Heart left ventricle (tissue), 16 donors: ENCODE measurements around the gene HSPA9. TPM values are rescaled to one million over a fixed set of nuclear protein-coding genes. Genes with fewer than 3 reads are reported as not detected.

ENCODE experiments used
- ATAC-seq, 4 donors: fragments of 200-7000 bp; cut with Tn5 transposase; one replicate each; pipeline ENCODE4 v1.9.1; 2020 to 2022; ENCODE audit warnings: moderate library complexity in 4 of 4, mild to moderate bottlenecking in 3 of 4, moderate number of reproducible peaks in 1 of 4
- DNase-seq, 5 donors: peaks; one replicate each; pipeline ENCODE4 v3.0.0-alpha.2; 2020
- H3K27ac ChIP-seq, 12 donors: fragments of 200-600 bp; sonication (generic) in 4 of 12; one replicate each; pipeline versions ENCODE4 v1.5.0 to v1.8.0; 2016 to 2022; ENCODE audit warnings: mild to moderate bottlenecking in 2 of 12
- H3K27me3 ChIP-seq, 9 donors: fragments of 200-600 bp; sonication (generic) in 2 of 9; one replicate each; pipeline versions ENCODE4 v1.5.1 to v1.8.0; 2016 to 2022; ENCODE audit warnings: mild to moderate bottlenecking in 3 of 9
- H3K36me3 ChIP-seq, 9 donors: fragments of 200-600 bp; sonication (generic) in 2 of 9; one replicate each; pipeline versions ENCODE4 v1.5.0 to v1.8.0; 2018 to 2022; ENCODE audit warnings: mild to moderate bottlenecking in 2 of 9
- H3K4me1 ChIP-seq, 12 donors: fragments of 200-600 bp; sonication (generic) in 4 of 12; one replicate each; pipeline versions ENCODE4 v1.5.0 to v1.8.0; 2016 to 2022; ENCODE audit warnings: mild to moderate bottlenecking in 3 of 12
- H3K4me3 ChIP-seq, 12 donors: fragments of 200-600 bp; sonication (generic) in 4 of 12; one replicate each; pipeline versions ENCODE4 v1.5.0 to v1.8.0; 2017 to 2022; ENCODE audit warnings: mild to moderate bottlenecking in 9 of 12, moderate library complexity in 4 of 12
- H3K9me3 ChIP-seq, 12 donors: fragments of 200-600 bp; sonication (generic) in 4 of 12; one replicate each; pipeline versions ENCODE4 v1.5.0 to v1.8.0; 2016 to 2022; ENCODE audit warnings: mild to moderate bottlenecking in 1 of 12
- POLR2A ChIP-seq, 2 donors: fragments of 450-650 bp; IDR thresholded peaks; one replicate each; pipeline ENCODE4 v1.6.1; 2017; ENCODE audit warnings: antibody characterized with exemption in 2 of 2, mild to moderate bottlenecking in 2 of 2, moderate library complexity in 2 of 2
- WGBS, 4 donors: extraction: QIAGEN DNeasy Blood & Tissue Kit in 2 of 4; methylation state at CpG; one replicate each; pipeline versions ENCODE4 v1.1.5 to v1.1.7; 2013 to 2018; 5-methylcytosine and 5-hydroxymethylcytosine counted together
- intact Hi-C, 10 donors: fragments of 100-400 bp; cut with DNase I; formaldehyde crosslinking; loops; one replicate each; pipeline versions ENCODE4 v1.11.1 to v1.14.2; 2022
- polyA plus RNA-seq, 2 donors: library from polyadenylated mRNA; stranded (reverse); fragments of 200-250 nt; gene quantifications; one replicate each; pipeline ENCODE4 v1.2.3, GENCODE V29; 2013
- total RNA-seq, 9 donors: library from RNA; depleted of rRNA in 2 of 9; stranded (reverse); fragments of >200 nt in 2 of 9; fragmentation: NEBNext Ultra II Directional in 3 of 9; extraction: Animal tissue kit (Norgen Biotek cat#: 25700) in 3 of 9; gene quantifications; one replicate each; pipeline versions ENCODE4 v1.1.0 to v1.2.4, GENCODE V29; 2016 to 2023
- TF ChIP-seq, protein P1 (sequence below), 12 donors: fragments of 200-600 bp; sonication (generic) in 4 of 12; IDR thresholded peaks; one replicate each; pipeline versions ENCODE4 v1.5.0 to v1.8.0; 2018 to 2022; ENCODE audit warnings: antibody characterized with exemption in 12 of 12, mild to moderate bottlenecking in 5 of 12
- donor health status: ischemic (EF 13 %, LVEDD 7.1; RV severe dilation, severe dysfunction).
- donor health status: healthy with polysubstance abuse.
- donor health status: DM: no; HTN: yes; CAD: no.
- donor health status: DM: no; HTN: no; CAD: no.
- donor health status: ischemic (EF 25% LVEDD 6.9; RV normal size, moderate dysfunction).
- donor health status: ischemic (EF 25% LVEDD 5.7; RV mildly dilated, moderate dysfunction).
- donor health status: healthy.
- donor health status: DM: yes; HTN: yes; CAD: no.
- donor health status: ischemic (EF 35%, LVEDD 5.7; RV mildly dilated, moderate dysfunction).
- donor health status: nonischemic (EF 11% LVEDD 7.7; RV severe dilation, severe dysfunction).
- donor health status: DM: yes; HTN: yes; CAD: no.
- donor health status: PGD.
- donor health status: ischemic (EF 29% LVEDD 5.4; RV normal size, mild dysfunction).
- donor health status: nonischemic (EF 23%, LVEDD 6.1; RV moderate dilation, normal function).

Gene HSPA9
- total and polyA plus RNA-seq, 11 donors, result 115 to 481 (median 313) TPM

DNA sequence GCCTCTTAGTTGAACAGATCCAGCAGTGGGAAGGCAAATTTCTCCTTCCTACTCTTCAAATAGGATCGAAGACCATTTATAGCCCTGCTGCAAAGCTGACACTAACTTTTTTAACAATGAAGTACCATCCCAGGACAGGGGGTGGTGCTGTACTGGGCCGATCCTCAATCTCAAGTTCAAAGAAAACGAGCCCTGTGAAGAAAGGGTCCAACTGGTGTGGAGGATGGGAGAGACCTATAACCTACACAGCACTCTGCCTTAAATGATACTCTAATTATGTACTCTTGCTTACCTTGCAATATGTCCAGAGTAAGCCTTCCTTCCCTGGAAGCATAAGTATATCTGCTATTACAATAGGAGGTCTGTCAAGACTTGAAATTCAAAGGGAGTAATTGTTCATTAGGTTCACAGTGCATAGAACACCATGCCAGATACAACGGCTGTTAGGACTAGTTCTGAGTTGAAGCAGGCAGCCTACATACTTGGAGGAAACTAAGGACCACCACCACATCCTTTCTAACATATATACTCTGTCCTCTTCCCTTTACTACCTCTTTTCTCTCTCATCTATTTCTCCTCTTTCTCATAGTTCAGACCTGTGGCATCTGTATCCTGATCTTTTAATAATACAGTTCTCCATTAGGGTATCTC is 38.4 kb downstream of the HSPA9 start:
- 57 to 61% (median 59%) methylated on average over 4 of the region's 4 CpGs for WGBS, 4 donors
- H3K36me3 ChIP-seq, result peaks cover 0 to 45% (median 0%) of the 10 kb centered on the region in 9 donors
- peaks cover 8 to 63% (median 39%) of the 10 kb centered on the region in 12 donors for H3K4me1 ChIP-seq
- no peak overlapping the region for H3K4me3 ChIP-seq
- DNase-seq, result no peak
- H3K27me3 ChIP-seq, result no peaks in the 10 kb centered on the region
- no peaks in the 10 kb centered on the region for H3K9me3 ChIP-seq
- peak overlapping the region in 1 of 12 donors; percentile 8 for H3K27ac ChIP-seq
- peak; percentile 18 to 33 (median 28) for ATAC-seq
- intact Hi-C loops, result no loop called here
- TF ChIP-seq, protein P1, sequence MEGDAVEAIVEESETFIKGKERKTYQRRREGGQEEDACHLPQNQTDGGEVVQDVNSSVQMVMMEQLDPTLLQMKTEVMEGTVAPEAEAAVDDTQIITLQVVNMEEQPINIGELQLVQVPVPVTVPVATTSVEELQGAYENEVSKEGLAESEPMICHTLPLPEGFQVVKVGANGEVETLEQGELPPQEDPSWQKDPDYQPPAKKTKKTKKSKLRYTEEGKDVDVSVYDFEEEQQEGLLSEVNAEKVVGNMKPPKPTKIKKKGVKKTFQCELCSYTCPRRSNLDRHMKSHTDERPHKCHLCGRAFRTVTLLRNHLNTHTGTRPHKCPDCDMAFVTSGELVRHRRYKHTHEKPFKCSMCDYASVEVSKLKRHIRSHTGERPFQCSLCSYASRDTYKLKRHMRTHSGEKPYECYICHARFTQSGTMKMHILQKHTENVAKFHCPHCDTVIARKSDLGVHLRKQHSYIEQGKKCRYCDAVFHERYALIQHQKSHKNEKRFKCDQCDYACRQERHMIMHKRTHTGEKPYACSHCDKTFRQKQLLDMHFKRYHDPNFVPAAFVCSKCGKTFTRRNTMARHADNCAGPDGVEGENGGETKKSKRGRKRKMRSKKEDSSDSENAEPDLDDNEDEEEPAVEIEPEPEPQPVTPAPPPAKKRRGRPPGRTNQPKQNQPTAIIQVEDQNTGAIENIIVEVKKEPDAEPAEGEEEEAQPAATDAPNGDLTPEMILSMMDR (IDR thresholded peaks at IDR 0.05), result peak in 4 of 12 donors; percentile 9 to 36 (median 28)
- TF ChIP-seq POLR2A (IDR thresholded peaks at IDR 0.05), result no peak

DNA sequence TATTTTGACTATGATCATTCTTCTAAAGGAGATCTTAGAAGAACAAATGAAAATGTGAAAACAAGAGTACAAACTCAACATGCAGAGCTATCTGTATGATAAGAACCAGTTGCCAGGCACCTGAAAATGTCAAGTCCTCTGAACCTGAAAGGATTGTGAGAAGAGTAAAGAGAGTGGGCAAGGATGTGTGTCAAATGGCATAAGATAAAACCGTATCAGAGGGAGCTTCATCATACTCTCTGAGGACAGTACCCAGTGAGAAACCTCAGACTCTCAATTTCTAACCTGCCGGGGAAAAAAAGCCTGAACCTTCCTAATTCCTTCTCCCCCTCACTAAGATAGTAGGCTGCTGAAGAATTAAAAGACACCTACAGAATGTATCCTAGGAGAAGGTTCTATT is 39.0 kb downstream of the HSPA9 start:
- peaks cover 0 to 45% (median 0%) of the 10 kb centered on the region in 9 donors for H3K36me3 ChIP-seq
- peak overlapping the region in 1 of 12 donors; percentile 14 for H3K27ac ChIP-seq
- H3K4me1 ChIP-seq, result peaks cover 2 to 57% (median 34%) of the 10 kb centered on the region in 12 donors
- TF ChIP-seq, protein P1 (IDR thresholded peaks at IDR 0.05), result no peak
- TF ChIP-seq POLR2A (IDR thresholded peaks at IDR 0.05), result no peak
- 38 to 53% (median 47%) methylated on average over 2 of the region's 2 CpGs for WGBS, 4 donors
- no peak overlapping the region for H3K4me3 ChIP-seq
- ATAC-seq (peak in 2 of 4 donors; percentile 11), DNase-seq (no peak)
- intact Hi-C loops, result no loop called here
- H3K27me3 ChIP-seq, result no peaks in the 10 kb centered on the region
- H3K9me3 ChIP-seq, result no peaks in the 10 kb centered on the region

DNA sequence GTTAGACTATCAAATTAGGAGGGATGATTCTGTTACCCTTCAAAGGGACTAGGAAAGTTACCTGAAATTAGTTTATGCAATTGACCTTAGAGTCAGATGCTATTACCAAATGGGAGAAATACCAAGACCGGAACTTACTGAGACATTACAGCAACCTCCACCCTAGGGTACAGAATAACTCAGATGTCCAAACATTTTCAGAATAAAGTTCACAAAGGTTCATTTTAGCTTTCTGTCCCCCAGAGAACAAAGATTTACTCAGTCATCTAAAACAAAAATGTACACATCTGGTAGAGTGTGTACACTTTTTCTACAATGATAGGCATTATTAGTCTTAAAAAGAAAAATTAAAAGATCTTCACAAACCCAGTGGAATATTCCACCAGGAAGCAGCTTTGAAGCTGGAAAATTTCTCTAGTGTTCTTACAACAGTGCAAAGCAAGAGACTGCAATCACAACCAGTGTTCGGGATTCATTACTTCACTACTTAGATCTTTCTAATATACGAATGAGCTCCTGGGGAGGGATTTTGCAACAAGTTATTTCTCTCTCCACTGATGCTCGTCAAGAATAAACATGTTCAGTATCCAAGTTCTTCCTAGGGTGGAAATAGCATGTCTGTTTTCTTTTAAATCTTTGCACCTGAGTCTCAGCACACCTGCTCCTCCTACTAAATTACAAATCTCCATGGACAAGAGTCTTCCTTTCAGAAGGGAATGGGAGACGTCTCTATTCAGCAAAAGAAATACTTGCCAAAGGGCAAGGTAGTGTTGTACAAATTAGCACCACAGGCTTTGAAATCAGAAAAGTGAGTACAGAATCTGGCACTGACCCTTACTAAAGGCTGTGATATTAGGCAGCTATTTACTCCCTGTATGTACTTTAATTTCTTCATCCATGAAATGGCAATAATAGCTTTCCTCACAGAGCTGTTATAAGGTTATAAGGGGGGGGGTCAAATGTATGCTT is 40.9 kb downstream of the HSPA9 start:
- no peak overlapping the region for H3K4me3 ChIP-seq
- H3K27me3 ChIP-seq, result no peaks in the 10 kb centered on the region
- peaks cover 0 to 38% (median 20%) of the 10 kb centered on the region in 12 donors for H3K4me1 ChIP-seq
- WGBS, 4 donors, result 80 to 84% (median 82%) methylated on average over 5 of the region's 5 CpGs
- DNase-seq (no peak), ATAC-seq (no peak)
- no peak overlapping the region for H3K27ac ChIP-seq
- H3K36me3 ChIP-seq, result peaks cover 0 to 38% (median 0%) of the 10 kb centered on the region in 9 donors
- TF ChIP-seq POLR2A (IDR thresholded peaks at IDR 0.05), result no peak
- TF ChIP-seq, protein P1 (IDR thresholded peaks at IDR 0.05), result no peak
- intact Hi-C loops, result no loop called here
- no peaks in the 10 kb centered on the region for H3K9me3 ChIP-seq

DNA sequence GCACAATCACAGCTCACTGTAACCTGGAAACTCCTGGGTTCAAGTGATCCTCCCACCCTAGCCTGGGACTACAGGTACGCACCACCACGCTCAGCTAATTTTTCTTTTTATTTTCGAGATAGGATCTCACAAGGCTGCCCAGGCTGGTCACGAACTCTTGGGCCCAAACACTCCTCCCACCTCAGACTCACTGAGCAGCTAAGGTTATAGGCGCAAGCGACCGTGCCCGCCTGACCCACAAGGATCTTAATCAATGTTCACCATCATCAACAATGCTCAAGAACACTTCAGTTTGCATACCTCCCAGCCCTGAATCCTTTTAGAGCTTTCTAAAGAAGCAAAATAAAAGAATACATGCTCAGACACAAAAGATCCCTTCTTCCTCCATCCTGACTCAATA is 45.4 kb downstream of the HSPA9 start:
- Histone ChIP-seq H3K36me3 (peaks cover 0 to 53% (median 0%) of the 10 kb centered on the region in 9 donors), H3K4me1 (peaks cover 0 to 29% (median 7%) of the 10 kb centered on the region in 12 donors), H3K9me3 (no peaks in the 10 kb centered on the region), H3K27ac (no peak overlapping the region), H3K27me3 (no peaks in the 10 kb centered on the region), H3K4me3 (no peak overlapping the region)
- ATAC-seq (no peak), DNase-seq (no peak)
- WGBS, 4 donors, result 95 to 98% (median 96%) methylated on average over 8 of the region's 8 CpGs
- intact Hi-C loops, result no loop called here
- TF ChIP-seq POLR2A (IDR thresholded peaks at IDR 0.05), result no peak
- TF ChIP-seq, protein P1 (IDR thresholded peaks at IDR 0.05), result no peak
